OCI-LY3 (cell line): ENCODE data around the gene TRAPPC4.

Experiments
- EZH2phosphoT487 ChIP-seq: fragments of 200-600 bp; shearing (Covaris generic); IDR thresholded peaks from 2 replicates; pipeline ENCODE4 v1.6.1; 2018; ENCODE audit warnings: antibody characterized with exemption, mixed run types, low read depth
- TF ChIP-seq, protein P1 (sequence below): fragments of 200-600, 300-600 bp; sonication (generic); IDR thresholded peaks from 2 replicates; pipeline ENCODE4 v1.5.1; 2014; ENCODE audit warnings: antibody characterized with exemption, low read length, low read depth

DNA sequence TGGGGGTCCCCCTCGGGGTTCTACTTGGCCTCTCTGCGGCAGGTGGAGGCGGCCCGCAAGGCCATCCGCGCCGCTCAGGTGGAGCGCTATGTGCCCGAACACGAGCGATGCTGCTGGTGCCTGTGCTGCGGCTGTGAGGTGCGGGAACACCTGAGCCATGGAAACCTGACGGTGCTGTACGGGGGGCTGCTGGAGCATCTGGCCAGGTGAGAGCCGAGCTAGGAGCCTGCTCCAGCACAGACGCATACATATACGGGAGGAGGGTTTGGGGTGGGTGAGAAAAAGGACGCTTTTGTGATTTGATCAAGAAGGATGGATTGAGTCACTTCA, 20.2 kb upstream of the TRAPPC4 start:
- TF ChIP-seq, protein P1, sequence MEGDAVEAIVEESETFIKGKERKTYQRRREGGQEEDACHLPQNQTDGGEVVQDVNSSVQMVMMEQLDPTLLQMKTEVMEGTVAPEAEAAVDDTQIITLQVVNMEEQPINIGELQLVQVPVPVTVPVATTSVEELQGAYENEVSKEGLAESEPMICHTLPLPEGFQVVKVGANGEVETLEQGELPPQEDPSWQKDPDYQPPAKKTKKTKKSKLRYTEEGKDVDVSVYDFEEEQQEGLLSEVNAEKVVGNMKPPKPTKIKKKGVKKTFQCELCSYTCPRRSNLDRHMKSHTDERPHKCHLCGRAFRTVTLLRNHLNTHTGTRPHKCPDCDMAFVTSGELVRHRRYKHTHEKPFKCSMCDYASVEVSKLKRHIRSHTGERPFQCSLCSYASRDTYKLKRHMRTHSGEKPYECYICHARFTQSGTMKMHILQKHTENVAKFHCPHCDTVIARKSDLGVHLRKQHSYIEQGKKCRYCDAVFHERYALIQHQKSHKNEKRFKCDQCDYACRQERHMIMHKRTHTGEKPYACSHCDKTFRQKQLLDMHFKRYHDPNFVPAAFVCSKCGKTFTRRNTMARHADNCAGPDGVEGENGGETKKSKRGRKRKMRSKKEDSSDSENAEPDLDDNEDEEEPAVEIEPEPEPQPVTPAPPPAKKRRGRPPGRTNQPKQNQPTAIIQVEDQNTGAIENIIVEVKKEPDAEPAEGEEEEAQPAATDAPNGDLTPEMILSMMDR, result no peak
- TF ChIP-seq EZH2phosphoT487, result no peak
